Measurements from ENCODE around the gene CEACAM20. TPM values are rescaled to one million over a fixed set of nuclear protein-coding genes. Genes with fewer than 3 reads are reported as not detected.
"Not testable (repeated sequence)": the region's sequence is repeated elsewhere in the genome, so short reads cannot be mapped to it uniquely, and the experiment has no call there.

Gene CEACAM20
- total RNA-seq, 1 donor from 2014 or later, result not detected

GRCh38 chr19:44512326-44513298, 16.9 kb downstream of the CEACAM20 start:
- DNase-seq (no peak), ATAC-seq (ENCODE audit: poor library complexity) (no peak)
- intact Hi-C loops (cut with DNase I), result no loop called here

- ATAC-seq (ENCODE audit: poor library complexity) (no peak), DNase-seq (no peak)
- intact Hi-C loops (cut with DNase I), result no loop called here
These were observed 20.0 kb downstream of the CEACAM20 start for GRCh38 chr19:44509478-44509877.

GRCh38 chr19:44499962-44500949, 29.2 kb downstream of the CEACAM20 start, which contains the start of gene ZNF180:
Gene ZNF180 (minus strand): TSS chr19:44500522. CDS start chr19:44497334, 3,188 bp downstream.
- ATAC-seq (ENCODE audit: poor library complexity) (peak; percentile 99), DNase-seq (peak; percentile 98)
- intact Hi-C loops (cut with DNase I), result no loop called here

GRCh38 chr19:44499559-44499958, 29.9 kb downstream of the CEACAM20 start:
- ATAC-seq (ENCODE audit: poor library complexity) (no peak), DNase-seq (no peak)
- intact Hi-C loops (cut with DNase I), result no loop called here

GRCh38 chr19:44498988-44499387, 30.5 kb downstream of the CEACAM20 start:
- ATAC-seq (ENCODE audit: poor library complexity) (no peak), DNase-seq (no peak)
- intact Hi-C loops (cut with DNase I), result no loop called here

- intact Hi-C loops (cut with DNase I), result no loop called here
- no peak for DNase-seq
- no peak for ATAC-seq (ENCODE audit: poor library complexity)
These were observed 32.8 kb downstream of the CEACAM20 start for GRCh38 chr19:44496711-44497110.

- intact Hi-C loops (cut with DNase I), result no loop called here
- DNase-seq, result no peak
- ATAC-seq (ENCODE audit: poor library complexity), result no peak
These were observed 52.7 kb downstream of the CEACAM20 start for GRCh38 chr19:44476559-44477408.

- intact Hi-C loops (cut with DNase I); DNase-seq; ATAC-seq (ENCODE audit: poor library complexity): not testable (repeated sequence)
These were observed 60.7 kb downstream of the CEACAM20 start for GRCh38 chr19:44468730-44469129.

- intact Hi-C loops (cut with DNase I); DNase-seq; ATAC-seq (ENCODE audit: poor library complexity): not testable (repeated sequence)
These were observed 66.7 kb downstream of the CEACAM20 start for GRCh38 chr19:44462600-44463286.

Other genes starting within 250 kb of the CEACAM20 start
- 3.3 TPM for gene ZNF235, start 224.7 kb downstream of the CEACAM20 start, total RNA-seq
- 3.4 TPM for gene ZNF112, start 173.0 kb downstream of the CEACAM20 start, total RNA-seq
- 4.9 TPM for gene ZNF285, start 128.1 kb downstream of the CEACAM20 start, total RNA-seq
- 6.1 TPM for gene ZNF229, start 81.2 kb downstream of the CEACAM20 start, total RNA-seq
- gene ZNF180, start 29.2 kb downstream of the CEACAM20 start, total RNA-seq, result 4.6 TPM
- gene IGSF23, start 83.9 kb upstream of the CEACAM20 start, total RNA-seq, result not detected
- gene PVR, start 114.2 kb upstream of the CEACAM20 start, total RNA-seq, result 32.1 TPM
- gene CEACAM19, start 141.8 kb upstream of the CEACAM20 start, total RNA-seq, result 3.9 TPM
- gene CEACAM16, start 169.5 kb upstream of the CEACAM20 start, total RNA-seq, result not detected
- 14.6 TPM for gene BCL3, start 219.0 kb upstream of the CEACAM20 start, total RNA-seq
- not detected for gene CBLC, start 248.2 kb upstream of the CEACAM20 start, total RNA-seq

Measured in Right ventricle myocardium superior (tissue), 1 donor.